ENCODE results near the gene LMAN1. TPM values are rescaled to one million over a fixed set of nuclear protein-coding genes. Genes with fewer than 3 reads are reported as not detected.
A peak's percentile ranks its signal among the peaks of the same experiment; 100 is the strongest.

The LMAN1 gene
- total and polyA plus RNA-seq, 7 donors = 4.8 to 65.2 (median 47.1) TPM

DNA sequence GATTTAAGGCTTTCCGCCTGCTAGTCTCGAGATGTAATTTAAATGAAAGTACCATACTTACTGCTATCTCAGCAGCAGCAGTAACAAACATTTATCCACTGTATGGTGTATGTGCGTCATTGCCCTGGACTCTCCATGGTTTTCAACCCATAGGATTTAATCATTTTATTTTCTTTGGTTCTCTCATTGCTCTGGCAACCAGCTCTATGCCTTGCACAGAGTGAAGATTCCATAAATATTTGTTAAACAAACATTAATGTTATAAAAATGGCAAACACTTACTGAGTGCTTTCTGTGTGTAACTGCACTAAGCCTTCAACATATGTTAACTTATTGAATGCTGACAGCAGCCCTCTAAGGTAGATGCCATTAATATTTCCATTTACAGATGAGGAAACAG is 1.3 kb upstream of the LMAN1 start:
- no peak for DNase-seq
- Histone ChIP-seq H3K4me3 (peak overlapping the region in 1 of 4 donors; percentile 83), H3K27ac (no peak overlapping the region), H3K27me3 (no peaks in the 10 kb centered on the region), H3K4me1 (peaks cover 0 to 30% (median 23%) of the 10 kb centered on the region in 4 donors), H3K9me3 (no peaks in the 10 kb centered on the region), H3K36me3 (peaks cover 0 to 3% (median under 1%) of the 10 kb centered on the region in 4 donors)
- TF ChIP-seq POLR2AphosphoS5 (IDR thresholded peaks at IDR 0.05) (no peak), POLR2A (IDR thresholded peaks at IDR 0.05) (no peak)
- 88 to 91% methylated on average over 3 of the region's 3 CpGs for whole genome bisulfite sequencing, 2 donors
- intact Hi-C loops (cut with DNase I) = no loop called here

DNA sequence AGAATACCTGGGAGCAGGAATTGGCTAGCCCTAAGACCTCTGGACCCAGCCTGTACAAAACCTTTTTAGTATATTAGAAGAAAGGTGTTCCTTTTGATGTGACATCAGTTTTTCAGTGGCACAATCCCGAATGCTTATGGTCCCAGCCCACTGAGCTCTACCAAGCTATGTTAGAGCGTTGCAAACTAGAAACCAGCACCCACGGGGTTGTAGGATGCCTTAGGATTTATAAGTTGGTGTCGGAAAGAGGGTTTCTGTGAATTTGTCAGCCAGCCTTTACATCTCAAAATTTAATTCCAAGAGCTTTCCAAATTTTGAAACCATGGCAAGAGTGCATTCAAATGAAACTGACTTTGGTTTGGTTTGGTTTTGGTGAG is 499 bp upstream of the LMAN1 start:
- no peak for DNase-seq

DNA sequence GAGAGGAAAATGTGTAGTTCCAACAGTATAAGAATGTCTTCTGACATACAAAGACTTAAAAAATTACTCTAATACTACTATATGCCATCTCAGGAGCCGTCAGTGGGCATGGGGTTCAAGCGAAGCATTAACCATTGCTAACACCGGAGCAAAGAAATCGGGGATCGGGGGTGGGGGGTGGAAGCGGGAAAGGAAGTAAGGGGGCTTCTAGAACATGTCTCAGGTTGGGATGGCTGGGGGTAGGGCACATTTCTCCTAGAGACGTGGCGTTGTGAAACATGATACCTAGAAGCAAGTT is 702 bp downstream of the LMAN1 start:
- peak overlapping the region; percentile 83 to 90 (median 87) for H3K27ac ChIP-seq
- no peaks in the 10 kb centered on the region for H3K27me3 ChIP-seq
- WGBS, 2 donors = 1% methylated on average over 8 of the region's 8 CpGs
- intact Hi-C loops (cut with DNase I) = loop anchor here (10.0 kb wide), 1 partner anchor 346 kb away; no protein-coding TSS in a partner anchor
- DNase-seq = no peak
- peak overlapping the region; percentile 64 to 97 (median 82) for H3K4me3 ChIP-seq
- TF ChIP-seq, protein P1, sequence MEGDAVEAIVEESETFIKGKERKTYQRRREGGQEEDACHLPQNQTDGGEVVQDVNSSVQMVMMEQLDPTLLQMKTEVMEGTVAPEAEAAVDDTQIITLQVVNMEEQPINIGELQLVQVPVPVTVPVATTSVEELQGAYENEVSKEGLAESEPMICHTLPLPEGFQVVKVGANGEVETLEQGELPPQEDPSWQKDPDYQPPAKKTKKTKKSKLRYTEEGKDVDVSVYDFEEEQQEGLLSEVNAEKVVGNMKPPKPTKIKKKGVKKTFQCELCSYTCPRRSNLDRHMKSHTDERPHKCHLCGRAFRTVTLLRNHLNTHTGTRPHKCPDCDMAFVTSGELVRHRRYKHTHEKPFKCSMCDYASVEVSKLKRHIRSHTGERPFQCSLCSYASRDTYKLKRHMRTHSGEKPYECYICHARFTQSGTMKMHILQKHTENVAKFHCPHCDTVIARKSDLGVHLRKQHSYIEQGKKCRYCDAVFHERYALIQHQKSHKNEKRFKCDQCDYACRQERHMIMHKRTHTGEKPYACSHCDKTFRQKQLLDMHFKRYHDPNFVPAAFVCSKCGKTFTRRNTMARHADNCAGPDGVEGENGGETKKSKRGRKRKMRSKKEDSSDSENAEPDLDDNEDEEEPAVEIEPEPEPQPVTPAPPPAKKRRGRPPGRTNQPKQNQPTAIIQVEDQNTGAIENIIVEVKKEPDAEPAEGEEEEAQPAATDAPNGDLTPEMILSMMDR (IDR thresholded peaks at IDR 0.05) = no peak
- TF ChIP-seq POLR2AphosphoS5 (IDR thresholded peaks at IDR 0.05) = no peak
- H3K36me3 ChIP-seq = peaks cover 0 to 23% (median 6%) of the 10 kb centered on the region in 4 donors
- no peaks in the 10 kb centered on the region for H3K9me3 ChIP-seq
- H3K4me1 ChIP-seq = peaks cover 0 to 30% (median 23%) of the 10 kb centered on the region in 4 donors

More for the DNA sequence above, 499 bp upstream of the LMAN1 start:
- 3 to 9% methylated on average over 4 of the region's 4 CpGs for WGBS, 2 donors
- intact Hi-C loops (cut with DNase I) = loop anchor here (10.0 kb wide), 1 partner anchor 345 kb away; no protein-coding TSS in a partner anchor
- H3K36me3 ChIP-seq = peaks cover 0 to 11% (median 4%) of the 10 kb centered on the region in 4 donors
- TF ChIP-seq POLR2A (IDR thresholded peaks at IDR 0.05) = no peak
- TF ChIP-seq, protein P1 (IDR thresholded peaks at IDR 0.05) = no peak
- TF ChIP-seq POLR2AphosphoS5 (IDR thresholded peaks at IDR 0.05) = no peak
- no peaks in the 10 kb centered on the region for H3K27me3 ChIP-seq
- H3K27ac ChIP-seq = peak overlapping the region; percentile 83 to 90 (median 87)
- peak overlapping the region; percentile 64 to 97 (median 82) for H3K4me3 ChIP-seq
- no peaks in the 10 kb centered on the region for H3K9me3 ChIP-seq
- H3K4me1 ChIP-seq = peaks cover 0 to 30% (median 23%) of the 10 kb centered on the region in 4 donors

DNA sequence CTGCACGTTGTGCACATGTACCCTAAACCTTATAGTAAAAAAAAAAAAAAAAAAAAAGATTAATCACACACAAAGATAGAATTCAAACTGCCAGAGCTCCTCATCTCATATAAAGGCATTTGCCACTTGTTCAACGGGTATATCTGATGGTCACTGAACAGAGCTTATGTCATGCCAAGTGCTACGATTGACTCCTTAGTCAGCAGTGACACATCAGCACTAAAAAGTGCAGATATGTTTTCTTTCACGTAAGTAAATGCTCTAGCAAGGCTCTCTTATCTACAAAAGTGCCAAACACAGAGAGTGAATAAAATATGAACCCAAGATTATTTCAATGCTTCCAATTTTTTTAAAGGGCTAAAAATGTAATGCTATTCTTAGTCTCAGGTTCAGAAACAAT is 1.1 kb downstream of the LMAN1 start:
- H3K4me1 ChIP-seq = peaks cover 0 to 30% (median 23%) of the 10 kb centered on the region in 4 donors
- intact Hi-C loops (cut with DNase I) = loop anchor here (10.0 kb wide), 1 partner anchor 347 kb away; no protein-coding TSS in a partner anchor
- H3K9me3 ChIP-seq = no peaks in the 10 kb centered on the region
- no peak for DNase-seq
- peak overlapping the region in 3 of 4 donors; percentile 64 to 97 (median 83) for H3K4me3 ChIP-seq
- peaks cover 0 to 27% (median 10%) of the 10 kb centered on the region in 4 donors for H3K36me3 ChIP-seq
- no peaks in the 10 kb centered on the region for H3K27me3 ChIP-seq
- H3K27ac ChIP-seq = peak overlapping the region; percentile 83 to 90 (median 87)
- 4 to 18% methylated on average over 4 of the region's 4 CpGs for WGBS, 2 donors
- no peak for TF ChIP-seq EP300 (IDR thresholded peaks at IDR 0.05)

DNA sequence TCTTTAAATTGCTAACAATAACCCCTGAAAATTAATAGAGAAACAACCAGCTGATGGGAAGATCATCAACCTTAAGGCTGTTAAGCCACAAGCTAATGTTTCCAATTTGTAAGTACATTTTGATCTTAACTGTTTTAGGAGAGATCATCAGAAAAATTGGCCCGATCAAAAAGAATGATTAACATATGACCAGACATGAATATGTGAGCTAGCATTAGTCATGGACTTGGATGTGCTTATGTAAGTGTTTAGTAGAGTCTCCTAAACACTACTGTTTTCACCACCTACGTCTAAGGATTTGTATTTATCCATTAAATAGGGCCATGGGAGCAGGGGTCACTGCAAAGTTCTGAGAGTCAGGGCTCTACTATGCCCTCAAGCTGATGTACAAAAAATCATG is 4.3 kb downstream of the LMAN1 start:
- Histone ChIP-seq H3K9me3 (no peaks in the 10 kb centered on the region), H3K27ac (no peak overlapping the region), H3K4me1 (peaks cover 0 to 21% (median 15%) of the 10 kb centered on the region in 4 donors), H3K36me3 (peaks cover 0 to 59% (median 30%) of the 10 kb centered on the region in 4 donors), H3K4me3 (no peak overlapping the region), H3K27me3 (no peaks in the 10 kb centered on the region)
- no peak for TF ChIP-seq POLR2AphosphoS5 (IDR thresholded peaks at IDR 0.05)
- no peak for TF ChIP-seq POLR2A (IDR thresholded peaks at IDR 0.05)
- TF ChIP-seq, protein P1 (IDR thresholded peaks at IDR 0.05) = no peak
- TF ChIP-seq EP300 (IDR thresholded peaks at IDR 0.05) = no peak
- intact Hi-C loops (cut with DNase I) = loop anchor here (10.0 kb wide), 1 partner anchor 350 kb away; no protein-coding TSS in a partner anchor
- no peak for DNase-seq
- 92% methylated on average over 2 of the region's 2 CpGs for WGBS, 2 donors
